OCI-M2 (cell line): Measurements from ENCODE around the gene PAM16.
A peak's percentile ranks its signal among the peaks of the same experiment; 100 is the strongest.
"Not testable (repeated sequence)": the region's sequence is repeated elsewhere in the genome, so short reads cannot be mapped to it uniquely, and the experiment has no call there.

Experiments
- DNase-seq: peaks from one replicate; lab custom pipeline; 2025; ENCODE audit not compliant: unreplicated experiment; lab: John Stamatoyannopoulos, UW

PAM16 gene

GRCh38 chr16:4350787-4351659, at the start of gene PAM16:
TSS of gene PAM16 (minus strand) at chr16:4351321. CDS start at chr16:4351234, 87 bp downstream.
- DNase-seq, result peak; percentile 45

DNA sequence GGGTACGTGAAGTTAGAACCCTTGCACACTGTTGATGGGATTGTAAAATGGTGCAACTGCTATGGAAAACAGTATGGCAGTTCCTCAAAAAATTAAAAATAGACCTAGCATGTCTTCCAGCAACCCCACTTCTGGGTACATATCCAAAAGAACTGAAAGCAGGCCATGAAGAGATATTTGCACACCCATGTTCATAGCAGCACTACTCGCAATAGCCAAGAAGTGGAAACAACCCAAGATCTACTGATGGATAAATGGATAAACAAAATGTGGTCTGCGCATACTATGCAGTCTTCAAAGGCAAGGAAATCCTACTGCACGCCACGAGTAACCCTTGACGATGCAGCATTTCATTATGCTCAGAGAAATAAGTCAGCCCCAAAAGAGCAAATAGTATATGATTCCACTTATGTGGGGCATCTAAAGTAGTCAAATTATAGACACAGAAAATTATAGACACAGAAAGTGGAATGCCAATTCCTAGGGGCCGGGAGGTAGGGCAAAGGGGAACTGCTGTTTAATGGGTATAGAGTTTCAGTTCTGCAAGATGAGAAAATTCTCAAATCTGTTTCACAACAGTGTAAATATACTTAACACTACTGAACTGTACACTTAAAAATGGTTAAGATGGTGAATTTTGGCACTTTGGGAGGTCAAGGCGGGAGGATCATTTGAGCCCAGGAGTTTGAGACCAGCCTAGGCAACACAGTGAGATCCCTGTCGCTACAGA, 48.0 kb upstream of the PAM16 start:
- DNase-seq, result no peak

DNA sequence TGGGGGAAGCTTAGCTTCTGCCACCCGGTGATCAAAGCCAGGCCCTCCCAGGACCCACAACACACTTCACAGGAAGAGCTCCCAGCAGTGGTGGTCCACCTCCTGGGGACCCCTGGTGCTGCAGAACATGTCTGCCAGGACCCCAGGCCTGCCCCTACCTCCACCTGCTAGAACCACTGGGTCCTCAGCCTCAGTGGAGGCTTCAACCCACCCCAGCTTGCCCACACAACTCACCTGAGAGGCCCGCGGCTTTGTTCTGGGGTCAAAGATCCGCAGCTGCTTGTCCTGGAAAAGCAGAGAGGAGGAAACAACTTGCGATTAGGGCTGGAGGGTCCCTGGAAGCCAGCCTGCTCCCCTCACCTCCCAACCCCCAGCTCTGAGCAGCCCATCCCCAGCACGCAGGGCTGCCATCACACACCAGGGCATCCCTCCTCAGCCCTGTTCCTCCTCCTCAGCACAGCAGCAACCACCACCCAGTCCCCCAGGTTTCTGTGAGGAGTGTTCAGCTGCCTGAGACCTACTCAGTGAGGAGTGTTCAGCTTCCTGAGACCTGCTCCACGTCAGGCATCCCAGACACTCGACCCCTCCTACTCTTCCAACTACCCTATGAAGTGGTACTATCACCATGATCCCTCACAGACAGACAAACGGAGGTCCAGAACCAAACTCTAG, 44.1 kb upstream of the PAM16 start:
- no peak for DNase-seq

GRCh38 chr16:4393850-4394249, 42.7 kb upstream of the PAM16 start:
- DNase-seq, result not testable (repeated sequence)

- no peak for DNase-seq
Observed at GRCh38 chr16:4393240-4393600, 42.1 kb upstream of the PAM16 start.

- no peak for DNase-seq
Observed at GRCh38 chr16:4392382-4393239, 41.5 kb upstream of the PAM16 start.

DNA sequence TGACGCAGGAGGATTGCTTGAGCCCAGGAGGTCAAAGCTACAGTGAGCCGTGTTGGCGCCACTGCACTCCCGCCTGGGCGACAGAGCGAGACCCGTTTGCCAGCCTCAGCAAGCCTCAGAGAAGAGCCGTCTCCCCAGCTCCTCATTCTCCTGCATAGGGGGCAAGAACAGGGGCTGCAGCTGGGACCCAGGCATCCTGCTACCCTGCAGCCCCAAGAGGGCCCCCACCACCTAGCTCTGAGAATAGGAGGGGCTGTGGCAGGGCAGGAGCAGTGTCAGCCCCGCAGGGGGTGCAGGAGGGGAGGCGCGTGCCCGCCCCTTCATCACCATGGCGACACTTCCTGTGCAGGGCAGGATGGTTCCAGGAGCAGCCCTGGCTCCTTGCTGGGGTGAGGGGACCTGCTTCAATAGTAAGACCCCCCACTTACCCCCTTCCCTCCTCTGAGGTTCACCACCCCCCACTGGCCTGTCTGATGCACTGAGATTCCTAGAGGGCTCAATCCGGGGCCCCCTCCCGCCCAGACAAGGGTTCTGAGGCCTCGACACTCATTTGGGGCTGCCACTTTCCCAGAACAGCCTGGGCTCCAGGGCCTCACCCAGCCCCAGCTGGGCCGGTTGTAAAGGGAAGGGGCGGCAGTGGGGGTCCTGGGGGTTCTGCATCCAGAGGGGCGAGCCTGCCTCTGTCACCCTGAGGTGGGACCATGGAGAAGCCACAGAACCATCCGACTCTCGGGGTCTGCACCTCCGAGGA, 40.7 kb upstream of the PAM16 start:
- no peak for DNase-seq

DNA sequence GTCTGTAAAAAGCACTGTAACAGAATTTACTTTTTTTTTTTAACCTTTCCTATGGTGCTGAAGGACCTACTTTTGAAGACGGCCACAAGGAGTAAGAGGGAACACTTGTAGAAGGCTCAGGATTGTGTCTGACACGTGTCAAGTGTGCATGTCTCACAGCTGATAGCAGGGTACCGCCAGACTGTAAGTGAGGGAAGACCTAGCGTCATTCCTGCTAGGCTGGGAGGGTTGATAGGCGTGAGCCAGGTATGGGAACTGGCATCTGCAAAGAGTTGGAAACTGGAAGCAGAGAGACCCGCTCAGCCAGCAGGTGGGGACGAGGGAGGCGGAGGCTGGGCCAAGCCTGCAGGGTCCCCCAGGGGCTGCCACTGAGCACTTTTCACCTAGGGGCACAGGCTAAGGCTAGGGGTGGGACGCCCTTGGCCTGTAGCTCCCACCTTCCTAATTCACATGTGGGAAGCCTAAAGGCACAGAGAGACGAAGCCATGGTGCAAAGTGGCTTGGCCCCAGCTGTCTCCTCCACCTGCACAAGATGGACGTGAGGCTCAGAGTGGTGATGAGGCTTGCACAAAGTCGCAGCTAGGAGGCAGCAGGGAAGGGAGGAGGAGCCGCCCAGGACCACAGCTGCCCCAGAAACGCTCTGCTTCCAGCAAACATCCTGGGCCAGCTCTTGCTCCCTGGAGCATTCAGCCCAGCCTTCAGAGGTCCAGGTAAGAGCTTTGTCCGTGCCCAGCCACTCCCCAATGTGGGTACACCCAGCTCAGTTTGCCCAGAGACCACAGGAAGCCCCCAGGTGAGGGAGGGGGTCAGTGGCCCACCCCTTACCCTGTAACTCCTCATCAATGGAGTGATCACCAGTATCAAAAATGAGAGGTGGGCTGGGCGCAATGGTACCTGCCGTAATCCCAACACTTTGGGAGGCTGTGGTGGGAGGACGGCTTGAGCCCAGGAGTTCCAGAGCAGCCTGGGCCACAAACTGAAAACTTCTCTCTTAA, 39.4 kb upstream of the PAM16 start:
- DNase-seq, result no peak

DNA sequence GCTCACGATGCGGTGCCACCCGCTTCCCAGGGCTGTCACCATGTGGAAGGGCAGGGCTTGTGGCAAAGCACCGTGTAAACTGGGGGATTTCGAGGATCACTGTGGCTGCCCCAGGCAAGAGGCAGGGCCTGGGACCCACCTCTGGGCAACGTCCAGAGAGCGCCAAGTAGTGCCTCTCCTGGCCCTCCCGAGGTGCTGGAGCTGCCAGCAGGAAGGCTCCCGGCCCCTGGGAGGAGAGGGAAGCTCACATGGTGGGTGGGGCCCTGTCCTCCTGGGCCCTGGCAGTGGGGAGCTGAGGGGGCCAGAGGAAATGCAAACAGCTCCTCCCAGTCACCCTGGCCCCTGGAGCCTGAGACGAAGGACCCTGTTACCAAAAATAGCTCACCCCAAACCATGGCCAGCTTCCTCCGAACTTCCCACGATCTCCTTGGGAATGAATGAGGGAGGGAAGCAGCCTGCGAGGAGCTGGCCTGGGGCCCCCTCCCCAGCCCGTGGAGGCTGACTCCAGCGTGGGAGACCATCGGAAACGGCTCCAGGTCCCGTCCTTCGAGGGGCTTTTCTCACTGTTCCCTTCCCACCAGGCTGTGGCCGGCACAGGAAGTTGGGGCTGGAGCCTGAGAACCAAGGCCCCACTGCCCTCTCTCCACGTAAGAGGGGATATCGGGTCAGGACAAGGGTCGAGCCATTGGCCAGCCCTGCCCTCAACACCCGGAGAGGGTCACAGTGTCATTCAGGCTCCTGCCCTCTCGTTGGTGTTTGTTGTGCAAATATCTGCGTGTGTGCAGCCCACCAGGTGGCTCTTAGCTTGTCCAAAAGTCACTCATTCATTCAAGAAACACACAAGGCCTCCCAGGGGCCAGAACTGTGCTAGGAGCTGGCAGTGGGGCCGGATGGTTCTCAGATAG, 38.2 kb upstream of the PAM16 start:
- DNase-seq, result no peak

DNA sequence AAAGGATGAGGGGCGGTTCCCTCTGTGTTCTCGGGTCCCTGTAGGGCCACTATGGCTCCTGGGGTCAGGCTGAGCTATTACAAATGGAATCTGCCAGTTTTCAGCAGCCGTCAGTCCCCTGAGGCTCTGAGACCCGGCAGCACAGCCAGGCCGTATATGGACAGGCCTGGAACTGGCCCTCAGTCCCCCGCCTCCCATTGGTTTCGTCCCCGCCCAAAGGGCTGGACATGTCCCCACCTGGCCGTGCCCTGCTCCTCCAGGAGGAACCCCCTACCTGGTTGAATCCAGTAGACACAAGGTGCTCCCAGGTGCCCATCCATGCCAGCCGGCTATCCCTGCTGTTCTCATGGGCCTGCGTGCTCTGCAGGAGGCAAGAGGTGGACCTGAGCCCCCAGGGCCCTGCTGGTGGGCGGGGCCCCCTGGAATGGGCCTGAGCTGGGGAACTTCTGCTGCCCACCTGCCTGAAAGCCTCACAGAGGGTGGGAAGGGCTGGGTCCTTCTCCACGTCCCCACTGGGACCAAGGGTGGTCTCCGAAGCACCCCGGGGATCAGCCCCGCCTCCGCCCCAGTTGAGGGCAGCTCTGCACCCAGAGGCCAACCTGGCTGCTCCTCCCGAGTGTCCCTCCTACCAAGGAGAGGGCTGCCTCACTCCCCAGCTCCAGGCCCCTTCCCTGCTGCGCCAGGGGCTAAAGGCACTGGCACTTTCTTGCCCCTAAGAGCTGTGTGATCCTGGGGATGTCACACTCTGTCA, 37.3 kb upstream of the PAM16 start:
- no peak for DNase-seq

DNA sequence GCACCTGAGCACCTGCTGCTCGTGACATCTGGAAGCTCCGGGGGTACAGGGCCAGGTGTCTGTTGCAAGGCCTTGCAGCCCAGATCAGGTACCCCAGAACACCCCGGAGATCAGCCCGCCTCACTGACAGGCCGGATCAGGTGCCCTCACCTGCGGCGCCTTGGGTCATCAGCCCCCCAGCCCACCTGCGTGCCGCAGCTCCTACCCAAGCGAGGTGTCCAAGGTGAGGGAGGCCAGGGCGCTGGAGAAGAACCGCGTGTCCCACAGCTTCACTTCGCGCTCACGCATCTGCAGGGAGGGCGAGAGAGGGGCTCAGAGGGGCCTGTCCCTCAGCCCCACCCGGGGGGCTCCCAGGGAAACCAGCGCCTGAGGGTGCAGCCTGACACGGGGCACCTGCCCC, 36.7 kb upstream of the PAM16 start:
- no peak for DNase-seq

DNA sequence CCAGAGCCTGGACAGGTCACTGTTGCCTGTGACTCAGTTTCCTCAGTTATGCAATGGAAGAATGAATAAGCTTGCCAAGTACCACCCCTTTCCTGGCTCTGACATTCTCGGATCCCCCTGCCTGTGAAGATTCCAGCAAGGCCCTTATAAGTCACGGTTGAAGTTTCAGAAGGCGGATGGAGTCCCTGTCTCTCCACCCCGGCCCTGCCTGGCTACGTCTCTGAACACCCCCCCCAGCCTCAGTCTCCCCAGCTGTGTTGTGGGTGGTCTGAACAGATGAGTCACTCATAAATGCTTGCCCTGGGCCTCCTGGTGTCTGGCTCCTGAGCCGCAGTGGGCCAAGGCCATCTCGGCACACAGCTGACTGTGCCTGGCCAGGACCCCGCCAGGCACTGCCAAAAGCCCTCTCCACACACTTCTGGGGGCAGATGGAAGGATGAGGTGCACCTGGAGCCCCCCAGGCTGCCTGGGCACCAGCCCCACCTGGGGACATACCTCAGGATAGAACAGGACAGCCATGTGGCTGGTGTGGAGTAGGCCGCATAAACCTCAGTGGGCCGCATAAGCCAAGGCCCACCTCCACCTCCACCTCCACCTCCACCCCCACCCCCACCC, 35.9 kb upstream of the PAM16 start:
- no peak for DNase-seq

- no peak for DNase-seq
Observed at GRCh38 chr16:4386451-4386805, 35.3 kb upstream of the PAM16 start.

- no peak for DNase-seq
Observed at GRCh38 chr16:4385789-4386450, 34.8 kb upstream of the PAM16 start.

- no peak for DNase-seq
Observed at GRCh38 chr16:4385066-4385788, 34.1 kb upstream of the PAM16 start.

GRCh38 chr16:4384509-4384942, 33.4 kb upstream of the PAM16 start:
- DNase-seq, result no peak
